Erythroblast (primary cell): Measurements from ENCODE around the gene B3GALNT2.

Source experiments
- GATA1 ChIP-seq: IDR thresholded peaks from 2 replicates; pipeline ENCODE4 v1.6.1; 2011; ENCODE audit warnings: low read depth, mild to moderate bottlenecking, control low read depth, low read length, moderate library complexity
- POLR2A ChIP-seq: IDR thresholded peaks from 2 replicates; pipeline ENCODE4 v1.6.1; 2011; ENCODE audit warnings: mild to moderate bottlenecking, low read length

GRCh38 chr1:235423214-235423652, 81.0 kb downstream of the B3GALNT2 start:
- TF ChIP-seq POLR2A (no peak), GATA1 (no peak)
